SK-N-SH (cell line): ENCODE data around the gene TCEAL7. TPM values are rescaled to one million over a fixed set of nuclear protein-coding genes. Genes with fewer than 3 reads are reported as not detected.

Experiments
- CTCF ChIA-PET: fragments of 300-600, 350-600 bp; formaldehyde crosslinking; extraction: SDS; loops from one replicate; lab custom pipeline; 2021; lab: Yijun Ruan, JAX
- POLR2A ChIA-PET: fragments of 350-600 bp; sonication (Branson Sonifier 250); formaldehyde crosslinking; extraction: SDS; loops from one replicate; lab custom pipeline; 2020; ENCODE audit warnings: antibody characterized with exemption, inconsistent platforms; lab: Yijun Ruan, JAX
- DNase-seq: peaks from one replicate; pipeline ENCODE4 v3.0.0; 2012
- H2AFZ ChIP-seq: fragments of 200-600 bp; sonication (generic); 2 replicates; pipeline ENCODE4 v1.8.1; 2016; ENCODE audit warnings: antibody characterized with exemption, mild to moderate bottlenecking, low read depth
- H3F3A ChIP-seq: fragments of 200-600 bp; sonication (generic); replicated peaks from 2 replicates; pipeline ENCODE3; 2016; ENCODE audit warnings: antibody characterized with exemption, mild to moderate bottlenecking; ENCODE audit not compliant: insufficient read depth
- H3K27ac ChIP-seq, 2 experiments: fragments of 200-500 bp in 1 of 2; fragments of 200-600 bp in 1 of 2; sonication (Bioruptor generic) in 1 of 2; sonication (generic), shearing (Covaris generic) in 1 of 2; 2 replicates each; pipeline versions ENCODE4 v1.5.1 to v1.6.1; 2014 to 2016; ENCODE audit warnings: low read depth in 2 of 2, inconsistent platforms in 1 of 2, low read length in 1 of 2, mild to moderate bottlenecking in 1 of 2, mixed read lengths in 1 of 2
- H3K27me3 ChIP-seq: fragments of 200-600 bp; sonication (generic), shearing (Covaris generic); 2 replicates; pipeline ENCODE4 v1.6.1; 2016; ENCODE audit warnings: mixed run types; ENCODE audit not compliant: insufficient read depth
- H3K36me3 ChIP-seq, 2 experiments: fragments of 200-500 bp in 1 of 2; fragments of 200-600 bp in 1 of 2; sonication (Bioruptor generic) in 1 of 2; sonication (generic) in 1 of 2; replicated peaks in 1 of 2; 2 replicates each; pipeline versions ENCODE3 to v1.5.1; 2014 to 2016; ENCODE audit warnings: low read length in 1 of 2, mild to moderate bottlenecking in 1 of 2; ENCODE audit not compliant: insufficient read depth in 2 of 2, control insufficient read depth in 1 of 2
- H3K4me1 ChIP-seq, 2 experiments: fragments of 200-500 bp in 1 of 2; fragments of 200-600 bp in 1 of 2; sonication (Bioruptor generic) in 1 of 2; sonication (generic), shearing (Covaris generic) in 1 of 2; 2 replicates each; pipeline versions ENCODE4 v1.5.1 to v1.6.1; 2014 to 2016; ENCODE audit warnings: low read depth in 1 of 2, low read length in 1 of 2, mixed run types in 1 of 2; ENCODE audit not compliant: insufficient read depth in 2 of 2, control insufficient read depth in 1 of 2
- H3K4me2 ChIP-seq: fragments of 200-600 bp; sonication (generic), shearing (Covaris generic); 2 replicates; pipeline ENCODE4 v1.6.1; 2017; ENCODE audit warnings: mixed run types
- H3K4me3 ChIP-seq, 2 experiments: fragments of 200-500 bp in 1 of 2; fragments of 200-600 bp in 1 of 2; sonication (Bioruptor generic) in 1 of 2; sonication (generic), shearing (Covaris generic) in 1 of 2; 2 replicates each; pipeline versions ENCODE4 v1.5.1 to v1.8.1; 2014 to 2016; ENCODE audit warnings: low read depth in 2 of 2, inconsistent platforms in 1 of 2, low read length in 1 of 2, mild to moderate bottlenecking in 1 of 2, mixed read lengths in 1 of 2, moderate library complexity in 1 of 2
- H3K79me2 ChIP-seq: fragments of 200-600 bp; sonication (generic); 2 replicates; pipeline ENCODE4 v1.8.1; 2017; ENCODE audit warnings: mild to moderate bottlenecking; ENCODE audit not compliant: insufficient read depth
- H3K9ac ChIP-seq: fragments of 200-600 bp; sonication (generic); 2 replicates; pipeline ENCODE4 v1.6.1; 2017; ENCODE audit warnings: mixed run types
- H3K9me2 ChIP-seq: fragments of 200-600 bp; sonication (generic); 2 replicates; pipeline ENCODE4 v1.6.1; 2017; ENCODE audit warnings: mixed run types
- H3K9me3 ChIP-seq: fragments of 200-600 bp; sonication (generic); 2 replicates; pipeline ENCODE4 v1.6.1; 2017; ENCODE audit warnings: mixed run types, mild to moderate bottlenecking, moderate library complexity
- H4K20me1 ChIP-seq: fragments of 200-600 bp; sonication (generic); 2 replicates; pipeline ENCODE4 v1.6.1; 2017; ENCODE audit warnings: mild to moderate bottlenecking, mixed run types; ENCODE audit not compliant: insufficient read depth
- CTCF ChIP-seq: fragments of 200-600 bp; sonication (generic); IDR thresholded peaks from 2 replicates; pipeline ENCODE4 v1.6.1; 2017; ENCODE audit warnings: antibody characterized with exemption, mild to moderate bottlenecking, moderate library complexity
- ELF1 ChIP-seq: IDR thresholded peaks from 2 replicates; pipeline ENCODE4 v1.4.0; 2012
- EP300 ChIP-seq, 2 experiments: IDR thresholded peaks; 2 replicates each; pipeline versions ENCODE4 v1.4.0 to v1.6.1; 2012; ENCODE audit warnings: borderline replicate concordance in 1 of 2, low read depth in 1 of 2, low read length in 1 of 2
- EZH2phosphoT487 ChIP-seq: fragments of 200-600 bp; sonication (generic); IDR thresholded peaks from 2 replicates; pipeline ENCODE4 v1.6.1; 2017; ENCODE audit warnings: low read depth, mixed run types, mild to moderate bottlenecking, antibody characterized with exemption, moderate library complexity, borderline replicate concordance
- FOSL2 ChIP-seq: IDR thresholded peaks from 2 replicates; pipeline ENCODE4 v1.4.0; 2012; ENCODE audit warnings: low read depth, mild to moderate bottlenecking, moderate library complexity, borderline replicate concordance
- FOXJ3 ChIP-seq: sonication (generic); formaldehyde crosslinking; IDR thresholded peaks from 2 replicates; pipeline ENCODE4 v1.5.1; 2020; ENCODE audit warnings: mild to moderate bottlenecking, missing genetic modification reagents
- FOXM1 ChIP-seq: IDR thresholded peaks from 2 replicates; pipeline ENCODE4 v1.4.0; 2012; ENCODE audit warnings: low read depth, mild to moderate bottlenecking
- GABPA ChIP-seq: IDR thresholded peaks from 2 replicates; pipeline ENCODE4 v1.4.0; 2012; ENCODE audit warnings: low read depth, mild to moderate bottlenecking
- IRF3 ChIP-seq: fragments of 150-350 bp; IDR thresholded peaks from 2 replicates; pipeline ENCODE4 v1.6.1; 2016; ENCODE audit warnings: mild to moderate bottlenecking, low read depth, low read length
- MAX ChIP-seq: IDR thresholded peaks from 2 replicates; pipeline ENCODE4 v1.4.0; 2012; ENCODE audit warnings: low read depth
- MEF2A ChIP-seq: IDR thresholded peaks from 2 replicates; pipeline ENCODE4 v1.4.0; 2012; ENCODE audit warnings: low read depth, borderline replicate concordance
- NFIC ChIP-seq: IDR thresholded peaks from 2 replicates; pipeline ENCODE4 v1.4.0; 2012; ENCODE audit warnings: borderline replicate concordance
- PBX3 ChIP-seq: IDR thresholded peaks from 2 replicates; pipeline ENCODE4; 2012
- POLR2AphosphoS5 ChIP-seq: IDR thresholded peaks from 2 replicates; pipeline ENCODE4 v1.6.1; 2012; ENCODE audit warnings: low read depth, low read length
- RAD21 ChIP-seq: IDR thresholded peaks from 2 replicates; pipeline ENCODE4 v1.6.1; 2012; ENCODE audit warnings: mild to moderate bottlenecking, low read length
- TAF1 ChIP-seq: IDR thresholded peaks from 2 replicates; pipeline ENCODE4 v1.6.1; 2012; ENCODE audit warnings: low read depth, mild to moderate bottlenecking, low read length, moderate library complexity, borderline replicate concordance
- USF2 ChIP-seq: fragments of 150-350 bp; IDR thresholded peaks from 2 replicates; pipeline ENCODE4 v1.6.1; 2017; ENCODE audit warnings: antibody characterized with exemption, low read length, low read depth, borderline replicate concordance
- WGBS: methylation state at CpG from one replicate; pipeline ENCODE4 v1.1.6; 2017; ENCODE audit warnings: low lambda C conversion rate; 5-methylcytosine and 5-hydroxymethylcytosine counted together
- polyA plus RNA-seq, 3 experiments: library from polyadenylated mRNA; depleted of rRNA; stranded (reverse); fragments of >200 nt; gene quantifications; 2 replicates each; pipeline ENCODE4 v1.2.3, GENCODE V29; 2012
- TF ChIP-seq, protein P1 (sequence below): IDR thresholded peaks from 2 replicates; pipeline ENCODE4 v1.6.1; 2012; ENCODE audit warnings: mild to moderate bottlenecking, low read depth, low read length, moderate library complexity

TCEAL7 gene
- polyA plus RNA-seq, 1 of the 3 experiments (the other 2 are of a cell fraction) = 20.2 TPM

- Histone ChIP-seq H2AFZ (0 out of 2 replicates have a peak overlapping the region, but pooled peaks have one; percentile 53), H3K9ac (peak overlapping the region; percentile 93), H3K9me3 (no peaks in the 10 kb centered on the region), H3K79me2 (peaks cover 26% of the 10 kb centered on the region), H3F3A (no peaks in the 10 kb centered on the region), H3K4me2 (peak overlapping the region; percentile 84), H3K27ac (peak overlapping the region; percentile 77 to 78), H3K36me3 (peaks cover 7 to 9% of the 10 kb centered on the region in 2 experiments), H4K20me1 (no peaks in the 10 kb centered on the region), H3K9me2 (no peaks in the 10 kb centered on the region), H3K4me1 (peaks cover 0 to 3% of the 10 kb centered on the region in 2 experiments; a peak in 2 of 4 replicates), H3K27me3 (no peaks in the 10 kb centered on the region), H3K4me3 (peak overlapping the region; percentile 69 to 74)
- 2% methylated on average over 13 of the region's 13 CpGs for WGBS
- ChIA-PET POLR2A (interaction anchor here (1.0 to 2.6 kb wide), 4 partner anchors 15 to 80 kb away, joined by 3 to 11 read pairs (median 4); partner anchors contain the start of genes BEX2, BEX3 and TCEAL5), CTCF (interaction anchor here (1.9 to 2.7 kb wide), 2 partner anchors 15 to 107 kb away, joined by 5 to 8 read pairs; no protein-coding TSS in a partner anchor)
- DNase-seq = peak; percentile 29
- TF ChIP-seq POLR2AphosphoS5 (no peak), TAF1 (no peak), ELF1 (no peak), FOXJ3 (no peak), NFIC (no peak), PBX3 (no peak), RAD21 (no peak), FOXM1 (no peak), MEF2A (no peak)
- TF ChIP-seq, protein P1, sequence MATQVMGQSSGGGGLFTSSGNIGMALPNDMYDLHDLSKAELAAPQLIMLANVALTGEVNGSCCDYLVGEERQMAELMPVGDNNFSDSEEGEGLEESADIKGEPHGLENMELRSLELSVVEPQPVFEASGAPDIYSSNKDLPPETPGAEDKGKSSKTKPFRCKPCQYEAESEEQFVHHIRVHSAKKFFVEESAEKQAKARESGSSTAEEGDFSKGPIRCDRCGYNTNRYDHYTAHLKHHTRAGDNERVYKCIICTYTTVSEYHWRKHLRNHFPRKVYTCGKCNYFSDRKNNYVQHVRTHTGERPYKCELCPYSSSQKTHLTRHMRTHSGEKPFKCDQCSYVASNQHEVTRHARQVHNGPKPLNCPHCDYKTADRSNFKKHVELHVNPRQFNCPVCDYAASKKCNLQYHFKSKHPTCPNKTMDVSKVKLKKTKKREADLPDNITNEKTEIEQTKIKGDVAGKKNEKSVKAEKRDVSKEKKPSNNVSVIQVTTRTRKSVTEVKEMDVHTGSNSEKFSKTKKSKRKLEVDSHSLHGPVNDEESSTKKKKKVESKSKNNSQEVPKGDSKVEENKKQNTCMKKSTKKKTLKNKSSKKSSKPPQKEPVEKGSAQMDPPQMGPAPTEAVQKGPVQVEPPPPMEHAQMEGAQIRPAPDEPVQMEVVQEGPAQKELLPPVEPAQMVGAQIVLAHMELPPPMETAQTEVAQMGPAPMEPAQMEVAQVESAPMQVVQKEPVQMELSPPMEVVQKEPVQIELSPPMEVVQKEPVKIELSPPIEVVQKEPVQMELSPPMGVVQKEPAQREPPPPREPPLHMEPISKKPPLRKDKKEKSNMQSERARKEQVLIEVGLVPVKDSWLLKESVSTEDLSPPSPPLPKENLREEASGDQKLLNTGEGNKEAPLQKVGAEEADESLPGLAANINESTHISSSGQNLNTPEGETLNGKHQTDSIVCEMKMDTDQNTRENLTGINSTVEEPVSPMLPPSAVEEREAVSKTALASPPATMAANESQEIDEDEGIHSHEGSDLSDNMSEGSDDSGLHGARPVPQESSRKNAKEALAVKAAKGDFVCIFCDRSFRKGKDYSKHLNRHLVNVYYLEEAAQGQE = no peak
Measured at GRCh38 chrX:103356858-103357257, 26.8 kb downstream of the TCEAL7 start.

- peak overlapping the region; percentile 69 to 74 for H3K4me3 ChIP-seq
- peaks cover 0 to 3% of the 10 kb centered on the region in 2 experiments; a peak in 2 of 4 replicates for H3K4me1 ChIP-seq
- no peak for DNase-seq
- H3K27ac ChIP-seq = no peak overlapping the region
- WGBS = 50% methylated on average over 2 of the region's 2 CpGs
- H3K79me2 ChIP-seq = peaks cover 26% of the 10 kb centered on the region
- H3K9me2 ChIP-seq = no peaks in the 10 kb centered on the region
- no peak overlapping the region for H2AFZ ChIP-seq
- POLR2A ChIA-PET = no interaction called here
- peak overlapping the region; percentile 84 for H3K4me2 ChIP-seq
- peaks cover 7 to 9% of the 10 kb centered on the region in 2 experiments for H3K36me3 ChIP-seq
- CTCF ChIA-PET = no interaction called here
- TF ChIP-seq FOSL2 (no peak), EZH2phosphoT487 (no peak), RAD21 (no peak), IRF3 (no peak), MAX (no peak), CTCF (no peak), USF2 (no peak), EP300 (IDR thresholded peaks at IDR 0.05; ENCODE audit: borderline replicate concordance in 1 of 2, low read depth in 1 of 2, low read length in 1 of 2) (no peak), GABPA (no peak)
- peak overlapping the region; percentile 93; the same call in 1 of the 2 replicates for H3K9ac ChIP-seq
- H4K20me1 ChIP-seq = no peaks in the 10 kb centered on the region
- H3F3A ChIP-seq = no peaks in the 10 kb centered on the region
- H3K9me3 ChIP-seq = no peaks in the 10 kb centered on the region
- no peaks in the 10 kb centered on the region for H3K27me3 ChIP-seq
Measured at GRCh38 chrX:103357871-103358270, 27.8 kb downstream of the TCEAL7 start.
